Measurements from ENCODE around the gene SAMD4A.
"Not testable (repeated sequence)": the region's sequence is repeated elsewhere in the genome, so short reads cannot be mapped to it uniquely, and the experiment has no call there.

Gene SAMD4A

DNA sequence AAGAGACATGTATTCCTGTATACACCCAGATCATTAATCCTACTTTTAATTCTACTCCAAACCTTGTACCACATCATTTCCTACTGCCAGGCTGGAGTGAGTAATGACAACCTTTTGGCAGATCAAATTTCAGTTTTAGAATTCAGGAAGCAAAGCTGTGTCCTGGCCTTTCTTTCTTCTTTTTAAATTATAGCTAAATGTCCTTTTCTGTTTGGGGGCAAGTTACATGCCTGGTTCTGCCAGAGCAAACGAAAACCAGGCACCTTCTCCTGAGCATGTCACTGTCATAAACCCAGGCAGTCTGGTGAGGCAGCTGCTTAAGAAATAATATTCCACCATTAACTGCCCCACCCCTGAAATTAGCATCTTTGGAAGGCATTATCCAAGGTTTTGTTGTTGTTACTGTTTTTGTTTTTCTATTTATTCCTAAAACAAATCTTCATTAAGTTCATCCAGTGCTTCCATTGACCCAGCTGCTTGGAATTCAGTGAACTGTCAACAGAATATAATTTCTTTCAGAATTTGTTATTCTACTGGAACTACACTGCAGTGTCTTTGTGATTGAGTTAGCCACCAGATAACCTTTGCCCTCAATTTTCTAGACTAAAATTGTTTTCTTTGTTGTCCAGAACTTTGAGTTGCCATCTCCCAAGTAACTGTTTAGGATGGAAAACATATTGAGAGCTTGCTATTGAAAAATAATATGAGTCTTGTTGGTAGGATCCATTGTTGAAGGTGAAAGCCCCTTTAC is 33.2 kb downstream of the SAMD4A start:
- no peak for DNase-seq

- DNase-seq: no peak
Measured at GRCh38 chr14:54600717-54601109, 33.8 kb downstream of the SAMD4A start.

DNA sequence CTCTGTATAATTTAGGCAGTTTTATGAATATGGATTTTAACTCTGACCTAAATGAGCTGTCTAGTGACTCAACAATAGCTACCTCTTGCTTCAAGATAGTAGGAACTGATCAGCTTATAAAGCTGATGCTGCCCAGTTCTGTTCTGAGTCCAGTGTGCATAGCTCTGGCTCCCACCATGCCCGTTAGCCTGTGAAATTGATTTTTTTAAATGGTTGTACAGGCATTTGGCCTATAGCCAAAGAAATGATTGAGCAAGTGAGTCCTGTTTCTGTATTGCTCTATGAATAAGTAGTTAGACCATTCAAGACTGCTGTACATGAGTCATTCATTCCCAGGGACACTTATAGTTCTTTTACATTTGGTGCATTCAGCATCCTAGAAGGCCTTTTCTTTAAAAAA is 36.4 kb downstream of the SAMD4A start:
- no peak for DNase-seq

DNA sequence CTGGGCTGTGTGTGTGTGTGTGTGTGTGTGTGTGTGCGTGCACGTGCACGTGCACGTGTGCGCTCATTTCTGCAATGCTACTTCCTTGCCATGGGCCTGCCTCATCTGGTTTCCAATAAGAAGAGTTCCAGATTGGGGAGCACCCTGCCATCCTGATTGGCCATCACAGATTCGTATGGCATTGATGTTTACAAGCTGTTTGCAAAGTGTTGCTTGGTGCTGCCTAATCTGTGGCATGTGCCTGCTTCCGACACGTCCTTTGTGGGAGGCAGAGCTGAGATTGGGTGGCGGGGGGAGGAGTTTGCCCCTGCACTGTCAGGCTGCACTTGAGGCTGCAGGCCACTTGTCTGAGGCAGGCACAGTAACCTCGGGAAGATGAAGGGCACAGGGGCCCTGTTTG is 39.2 kb downstream of the SAMD4A start:
- DNase-seq: no peak

GRCh38 chr14:54606631-54607133 is 39.8 kb downstream of the SAMD4A start:
- no peak for DNase-seq

GRCh38 chr14:54609576-54609975 is 42.6 kb downstream of the SAMD4A start:
- DNase-seq: no peak

DNA sequence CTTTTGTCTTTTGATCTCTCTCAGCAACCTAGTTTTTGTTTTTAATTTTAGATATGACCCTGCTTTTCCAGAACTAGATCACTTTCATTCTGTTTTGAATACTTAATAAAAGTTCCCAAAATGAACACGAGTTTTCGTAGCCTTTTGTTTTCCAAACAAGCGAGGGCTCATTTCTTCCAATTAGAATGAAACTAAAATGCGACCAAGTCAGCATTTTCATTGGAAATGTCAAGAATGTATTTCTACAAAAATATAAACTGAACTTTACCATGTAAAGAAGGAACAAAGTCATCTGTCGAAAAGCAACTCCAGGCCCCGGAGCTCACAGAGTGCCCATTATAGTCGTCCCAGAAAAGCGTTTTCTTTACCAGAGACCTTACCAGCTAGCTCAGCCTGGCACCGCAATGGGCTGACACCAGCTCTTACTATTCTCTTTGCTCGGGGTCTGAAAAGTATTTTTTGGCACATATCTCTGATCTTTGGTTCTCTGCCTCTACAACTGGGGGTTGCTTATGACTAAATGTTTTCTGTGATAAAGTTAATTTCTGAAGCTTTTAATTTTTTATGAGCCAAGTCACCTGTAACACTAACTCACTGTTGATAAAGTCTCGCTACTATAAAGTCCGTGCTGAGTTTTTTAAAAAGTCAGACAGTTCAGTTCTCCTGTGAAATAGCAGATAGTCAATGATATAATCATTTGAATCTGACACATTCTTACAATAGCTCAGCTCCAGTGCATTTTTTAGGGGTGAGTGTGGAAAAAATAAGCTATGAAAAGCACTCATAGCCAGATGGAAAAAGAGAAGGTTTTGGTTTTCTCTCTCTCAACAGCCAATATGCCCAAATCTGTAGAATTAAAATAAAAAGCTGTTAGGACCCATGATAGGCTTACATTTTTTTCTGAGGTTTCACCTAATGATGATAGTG is 43.4 kb downstream of the SAMD4A start:
- DNase-seq: no peak

DNA sequence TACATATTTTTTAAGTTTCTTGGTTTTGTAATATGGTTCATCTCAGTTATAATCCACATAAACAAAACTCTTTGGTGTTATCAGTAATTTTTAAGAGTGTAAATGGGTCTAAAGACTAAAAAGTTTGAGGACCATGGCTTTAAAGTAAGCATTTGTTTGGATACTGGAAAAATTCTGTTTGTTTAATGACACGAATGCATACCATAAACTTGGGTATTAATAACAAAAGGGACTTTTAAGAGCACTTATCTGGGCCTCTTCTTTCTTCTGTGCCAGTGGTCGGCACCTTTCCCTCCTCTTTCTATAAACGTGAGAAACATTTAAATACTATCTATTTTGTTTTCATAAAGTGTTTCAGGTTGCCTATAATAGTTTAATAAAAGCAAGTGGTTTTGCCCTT is 47.4 kb downstream of the SAMD4A start:
- no peak for DNase-seq

DNA sequence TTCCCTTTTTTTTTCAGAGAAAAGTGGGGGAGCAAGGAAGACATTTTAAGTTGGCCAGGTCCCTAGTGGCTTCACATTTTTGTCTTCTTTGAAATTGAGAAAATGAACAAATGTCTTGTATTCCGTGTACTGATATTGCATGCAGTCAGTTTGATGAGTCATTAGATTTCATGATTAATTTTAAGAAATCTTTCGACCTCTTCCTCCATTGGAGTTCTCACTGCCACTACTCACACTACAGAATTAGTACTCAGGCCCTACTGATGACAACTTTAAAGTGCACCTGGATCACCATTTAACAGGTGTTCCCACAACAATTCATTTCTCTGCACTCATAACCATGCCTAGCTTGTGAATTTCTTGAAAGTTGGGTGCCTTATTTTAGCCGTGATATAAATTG is 50.5 kb downstream of the SAMD4A start:
- no peak for DNase-seq

DNA sequence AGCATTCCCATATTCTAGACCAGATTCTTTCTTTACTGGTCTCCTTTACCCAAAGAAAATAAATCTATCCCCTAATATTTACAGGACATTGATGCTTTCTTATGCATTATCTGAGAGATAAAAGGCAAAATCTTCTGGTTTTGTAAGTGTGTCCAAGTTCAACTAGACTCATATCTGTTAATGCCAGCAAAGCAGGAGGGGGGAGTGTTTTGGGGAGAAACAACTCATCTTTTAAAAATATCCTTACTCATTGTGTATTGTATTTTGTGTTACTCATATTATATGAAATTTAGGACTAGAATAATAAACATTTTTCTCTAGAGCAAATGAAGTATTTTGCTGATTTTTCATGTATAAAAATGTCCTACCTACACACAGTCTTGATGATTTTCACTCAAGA is 54.8 kb downstream of the SAMD4A start:
- DNase-seq: no peak

DNA sequence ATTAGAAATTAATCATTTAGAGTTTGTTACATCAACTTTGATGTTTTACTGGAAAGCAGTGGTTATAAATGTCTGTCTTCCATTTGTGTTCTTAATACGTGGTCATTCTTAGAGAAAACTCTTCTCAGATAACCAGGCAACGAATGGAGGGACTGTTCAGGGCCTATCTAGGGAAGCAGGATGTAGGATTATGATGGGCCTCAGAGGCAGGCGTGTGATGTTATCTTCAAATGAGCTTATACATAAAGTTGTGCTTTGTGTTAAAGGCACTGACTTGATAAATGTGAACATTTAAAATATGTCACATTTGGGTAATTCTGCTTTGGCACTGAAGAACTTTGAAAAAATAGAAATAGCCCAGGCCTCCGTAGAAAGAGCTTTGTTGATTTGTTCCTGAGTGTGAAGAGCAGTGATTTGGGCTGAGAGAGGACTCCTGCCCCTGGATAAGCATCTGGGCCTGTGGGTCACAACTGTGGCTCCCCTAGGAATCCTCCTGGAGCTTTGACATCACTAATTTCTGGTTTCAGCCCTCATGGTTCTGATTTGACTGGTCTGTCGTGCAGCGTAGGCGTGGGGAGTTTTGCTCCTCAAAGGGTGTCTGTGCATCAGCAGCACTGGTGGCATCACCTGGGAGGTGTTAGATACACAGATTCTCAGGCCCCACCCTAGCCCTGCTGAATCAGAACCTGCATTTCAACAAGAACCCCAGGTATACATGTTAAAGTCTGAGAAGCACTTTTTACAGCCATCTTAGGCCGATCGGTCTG is 55.4 kb downstream of the SAMD4A start:
- DNase-seq: no peak

DNA sequence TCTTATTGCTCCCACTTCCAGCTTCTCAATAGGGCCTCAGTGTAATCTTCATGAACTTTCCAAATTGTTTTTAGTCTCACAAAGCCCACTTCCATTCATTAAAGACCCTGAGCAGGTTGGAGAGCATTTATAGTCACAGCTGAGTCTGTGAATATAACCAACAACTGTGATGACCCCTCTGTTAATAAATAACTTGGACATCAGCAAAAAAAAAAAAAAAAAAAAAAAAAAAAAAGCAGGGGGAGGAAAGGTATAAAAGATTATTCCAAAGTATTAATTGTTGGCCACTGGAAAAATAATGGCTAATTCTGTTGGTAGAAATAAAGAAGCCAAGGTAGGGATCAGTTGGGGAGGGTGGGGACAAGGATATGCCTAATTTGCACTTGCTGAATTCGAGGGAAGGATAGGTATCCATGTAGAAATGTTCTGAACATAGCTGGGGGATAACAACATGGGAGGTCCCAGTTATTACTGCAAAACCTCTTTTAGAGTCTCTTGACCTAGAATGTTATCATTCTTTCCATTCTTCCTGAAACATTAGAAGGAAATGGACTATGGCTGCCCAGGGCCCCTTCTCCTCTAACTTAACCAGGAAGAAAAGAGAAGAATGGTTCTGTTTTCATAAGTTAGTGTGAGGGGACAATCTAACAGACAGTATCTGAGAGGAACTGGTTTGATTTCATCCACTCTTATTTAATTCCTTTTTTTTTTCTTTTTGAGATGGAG is 56.5 kb downstream of the SAMD4A start:
- no peak for DNase-seq

DNA sequence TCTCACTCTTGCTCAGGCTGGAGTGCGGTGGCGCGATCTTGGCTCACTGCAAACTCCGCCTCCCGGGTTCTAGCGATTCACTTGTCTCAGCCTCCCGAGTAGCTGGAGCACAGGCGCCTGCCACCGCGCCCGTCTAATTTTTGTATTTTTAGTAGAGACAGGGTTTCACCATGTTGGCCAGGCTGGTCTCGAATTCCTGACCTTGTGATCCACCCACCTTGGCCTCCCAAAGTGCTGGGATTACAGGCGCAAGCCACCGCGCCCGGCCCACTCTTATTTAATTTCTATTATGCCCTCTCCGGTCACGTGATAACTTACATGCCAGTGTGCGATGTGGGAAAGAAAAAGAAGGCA is 57.1 kb downstream of the SAMD4A start:
- not testable (repeated sequence) for DNase-seq

DNA sequence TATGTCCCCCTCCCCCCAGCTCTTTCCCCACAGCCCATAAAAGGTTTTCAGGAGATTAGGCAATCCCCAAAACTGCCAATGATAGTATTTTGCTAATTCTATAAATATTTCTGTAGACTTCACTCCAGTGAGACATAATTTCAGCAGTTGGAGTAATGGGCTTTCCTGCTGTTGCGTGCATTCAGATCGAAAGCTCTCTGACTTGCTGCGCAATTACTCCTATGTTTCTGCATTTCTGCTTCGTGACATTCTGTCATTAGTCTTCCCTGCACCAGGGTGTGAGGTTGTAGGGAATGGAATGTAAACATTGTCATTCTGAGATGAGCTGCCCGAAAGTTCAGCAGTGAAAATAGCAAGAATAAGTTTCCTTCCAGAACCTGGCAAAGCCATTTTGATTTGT is 58.2 kb downstream of the SAMD4A start:
- DNase-seq: no peak

- DNase-seq: no peak
Measured at GRCh38 chr14:54627219-54627539, 60.3 kb downstream of the SAMD4A start.

GRCh38 chr14:54627540-54628363 is 60.8 kb downstream of the SAMD4A start:
- no peak for DNase-seq

GRCh38 chr14:54629183-54629582 is 62.3 kb downstream of the SAMD4A start:
- no peak for DNase-seq

DNA sequence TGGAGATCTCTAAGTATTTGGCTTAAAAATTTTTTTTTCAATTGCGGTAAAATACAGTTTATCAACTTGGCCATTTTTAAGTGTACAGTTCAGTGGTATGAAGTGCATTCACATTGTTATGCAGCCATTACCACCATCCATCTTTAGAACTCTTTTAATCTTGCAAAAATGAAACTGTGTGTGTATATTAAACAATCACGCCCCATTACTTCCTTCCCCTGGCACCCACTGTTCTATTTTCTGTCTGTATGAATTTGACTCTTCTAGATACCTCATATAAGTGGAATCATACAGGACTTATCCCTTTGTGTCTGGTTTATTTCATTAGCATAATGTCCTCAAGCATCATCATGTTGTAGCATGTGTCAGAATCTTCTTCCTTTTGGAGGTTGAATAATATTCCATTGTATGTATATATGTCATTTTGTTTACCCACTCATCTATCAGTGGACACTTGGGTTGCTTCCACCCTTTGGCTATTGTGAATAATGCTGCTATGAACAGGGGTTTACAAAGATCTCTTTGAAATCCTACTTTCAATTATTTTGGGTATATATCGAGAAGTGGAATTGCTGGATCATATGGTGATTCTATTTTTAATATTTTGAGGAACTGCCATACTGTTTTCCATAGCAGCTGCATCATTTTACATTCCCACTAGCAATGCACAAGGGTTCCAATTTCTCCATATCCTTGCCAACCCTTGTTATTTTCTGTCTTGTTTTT is 62.9 kb downstream of the SAMD4A start:
- DNase-seq: no peak

DNA sequence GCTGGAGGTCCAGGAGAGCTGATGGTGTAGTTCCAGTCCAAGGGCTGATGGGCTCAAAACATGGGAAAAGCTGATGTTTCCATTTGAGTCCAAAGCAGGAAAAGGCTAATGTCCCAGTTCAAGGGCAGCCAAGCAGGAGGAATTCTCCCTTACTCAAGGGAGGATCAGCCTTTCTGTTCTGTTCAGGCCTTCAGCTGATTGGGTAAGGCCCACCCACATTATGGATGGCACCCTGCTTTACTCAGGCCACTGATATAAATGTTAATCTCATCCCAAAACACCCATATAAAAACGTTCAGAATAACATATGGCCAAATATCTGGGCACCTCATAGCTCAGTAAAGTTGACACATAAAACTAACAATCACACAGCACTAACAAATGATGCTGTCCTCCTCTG is 64.1 kb downstream of the SAMD4A start:
- DNase-seq: no peak

DNA sequence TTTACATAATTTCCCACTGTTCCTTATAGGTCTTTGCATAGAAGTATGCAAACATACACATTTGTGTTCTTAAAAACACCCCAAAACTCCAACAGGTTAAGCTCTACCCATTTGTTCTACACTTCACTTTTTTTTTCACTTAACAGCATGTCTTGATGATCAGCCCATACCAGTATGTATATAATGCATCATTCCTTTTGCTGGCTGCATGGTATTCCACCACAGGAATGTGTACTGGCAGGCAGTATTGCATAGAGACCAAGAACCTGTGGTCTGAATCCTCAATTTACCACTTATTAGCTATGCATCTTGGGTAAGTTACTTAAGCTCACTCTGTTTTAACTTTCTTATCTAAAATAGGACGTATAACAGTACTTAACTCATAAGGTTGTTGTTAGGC is 65.5 kb downstream of the SAMD4A start:
- DNase-seq: no peak

DNA sequence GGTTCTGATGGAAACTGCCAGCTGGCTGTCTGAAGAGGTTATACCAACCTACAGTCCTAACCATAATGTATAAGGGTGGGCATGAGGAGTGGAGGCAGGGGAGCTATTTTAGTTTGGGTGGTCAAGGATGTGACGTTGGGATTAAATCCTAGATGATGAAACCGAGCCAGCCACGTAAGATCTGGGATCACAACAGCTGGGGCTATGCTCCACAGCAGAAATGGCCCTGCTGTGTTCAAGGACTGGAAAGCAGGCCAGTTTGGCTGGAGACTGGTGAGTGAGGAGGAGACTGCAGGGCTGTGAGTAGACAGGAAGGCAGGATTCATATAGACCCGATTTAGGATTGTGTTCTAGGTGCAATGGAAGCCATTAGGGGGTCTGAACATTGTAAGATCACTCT is 66.1 kb downstream of the SAMD4A start:
- DNase-seq: no peak
